ENCODE results near the gene PROSER3.

DNA sequence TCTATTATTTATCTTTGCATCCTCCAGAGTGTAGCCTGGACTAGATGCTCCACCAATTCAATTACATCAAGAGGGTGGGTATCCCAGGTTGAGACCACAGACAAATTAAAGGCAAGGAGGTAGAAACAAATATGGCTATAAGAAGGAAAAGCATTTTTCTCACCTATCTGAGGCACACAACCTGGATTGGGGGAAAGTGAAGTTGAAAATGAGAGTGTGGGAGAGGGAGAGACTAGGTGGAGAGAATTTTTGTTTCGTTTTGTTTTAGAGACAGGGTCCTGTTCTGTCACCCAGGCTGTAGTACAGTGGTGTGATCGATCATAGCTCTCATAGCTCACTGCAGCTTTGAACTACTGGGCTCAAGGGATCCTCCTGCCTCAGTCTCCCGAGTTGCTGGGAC is 60.5 kb downstream of the PROSER3 start:
- TF ChIP-seq TAF1 (IDR thresholded peaks at IDR 0.05; ENCODE audit: low read depth) = no peak
- no peak for TF ChIP-seq TCF12 (IDR thresholded peaks at IDR 0.05; ENCODE audit: low read depth)
- TF ChIP-seq CEBPB (IDR thresholded peaks at IDR 0.05) = no peak

Data from Ishikawa (cell line).